GM19397 (cell line): ENCODE measurements around the gene NUMB.

ENCODE experiments used
- ATAC-seq: cut with Tn5 transposase; IDR thresholded peaks from one replicate; pipeline ENCODE4 v1.9.1; 2021; ENCODE audit warnings: mild to moderate bottlenecking, moderate library complexity; ENCODE audit not compliant: unreplicated experiment

NUMB gene

GRCh38 chr14:73249564-73250316 lies 208.6 kb downstream of the NUMB start:
- ATAC-seq, result no peak

- ATAC-seq, result no peak
Measured at GRCh38 chr14:73249108-73249507, 209.2 kb downstream of the NUMB start.

DNA sequence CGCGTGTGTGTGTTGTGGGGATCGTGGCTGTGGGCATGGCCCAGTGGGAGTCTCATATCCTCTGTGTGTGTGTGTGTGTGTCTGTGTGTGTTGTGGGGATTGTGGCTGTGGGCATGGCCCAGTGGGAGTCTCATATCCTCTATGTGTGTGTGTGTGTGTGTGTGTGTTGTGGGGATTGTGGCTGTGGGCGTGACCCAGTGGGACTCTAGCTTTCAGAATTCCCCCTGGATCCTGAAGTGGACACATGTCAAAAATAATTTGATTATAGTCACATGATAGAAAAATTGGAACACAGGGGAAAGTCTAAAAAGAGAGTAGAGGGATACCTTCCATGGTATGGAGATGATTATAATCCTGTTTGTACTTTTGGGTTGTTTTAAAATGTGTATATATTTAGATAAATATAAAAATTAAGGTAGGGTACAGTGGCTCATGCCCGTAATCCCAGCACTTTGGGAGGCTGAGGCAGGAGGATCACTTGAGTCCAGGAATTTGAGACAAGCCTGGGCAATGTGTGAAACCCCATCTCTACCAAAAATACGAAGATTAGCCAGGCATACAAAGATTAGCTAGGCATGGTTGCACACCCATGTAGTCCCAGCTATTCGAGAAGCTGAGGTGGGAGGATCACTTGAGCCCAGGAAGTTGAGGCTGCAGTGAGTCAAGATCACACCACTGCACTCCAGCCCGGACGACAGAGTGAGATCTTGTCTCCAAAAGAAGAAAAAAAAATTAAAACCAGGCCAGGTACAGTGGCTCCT lies 210.1 kb downstream of the NUMB start:
- ATAC-seq, result no peak

- no peak for ATAC-seq
Measured at GRCh38 chr14:73246387-73247150, 211.8 kb downstream of the NUMB start.

DNA sequence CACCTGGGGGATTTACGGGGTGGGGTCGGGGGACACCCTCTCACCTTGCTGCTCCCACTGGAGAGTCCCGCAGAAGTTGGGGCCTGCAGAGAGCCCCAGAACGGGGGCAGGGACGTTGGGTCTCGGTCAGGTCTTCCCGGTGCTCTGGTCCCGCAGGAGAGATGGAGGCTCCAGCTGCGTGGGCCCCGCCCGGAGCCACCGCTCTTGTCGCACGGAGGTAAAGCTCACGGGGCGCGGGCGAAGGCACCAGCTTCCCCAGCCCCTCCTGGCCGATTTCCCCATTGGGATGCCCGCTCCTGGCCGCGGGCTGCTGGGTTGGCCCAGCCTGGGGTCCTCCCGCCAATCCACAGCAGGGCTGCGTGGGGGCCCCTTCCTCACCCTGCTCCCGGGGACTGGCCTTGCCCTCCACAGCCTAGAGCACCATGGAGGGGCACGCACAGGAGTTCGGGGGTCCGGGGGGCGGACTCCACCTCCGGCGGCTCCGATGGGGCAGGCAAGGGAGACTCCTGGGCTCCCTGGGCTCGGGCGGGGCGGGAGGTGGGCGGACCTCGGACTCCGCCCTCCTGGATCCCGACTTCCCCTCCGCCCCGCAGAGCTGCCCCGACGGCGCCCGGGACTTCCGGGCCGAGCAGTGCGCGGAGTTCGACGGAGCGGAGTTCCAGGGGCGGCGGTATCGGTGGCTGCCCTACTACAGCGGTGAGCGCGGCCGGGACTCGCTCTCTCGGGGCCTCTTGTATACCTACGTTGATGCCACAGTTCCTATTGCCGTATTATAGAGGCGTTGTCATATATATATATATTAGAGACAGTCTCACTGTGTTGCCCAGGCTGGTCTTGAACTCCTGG lies 212.6 kb downstream of the NUMB start:
- no peak for ATAC-seq

- ATAC-seq, result no peak
Measured at GRCh38 chr14:73244541-73245290, 213.6 kb downstream of the NUMB start.

GRCh38 chr14:73243748-73244147 lies 214.6 kb downstream of the NUMB start:
- no peak for ATAC-seq

GRCh38 chr14:73243341-73243740 lies 215.0 kb downstream of the NUMB start:
- ATAC-seq, result no peak

DNA sequence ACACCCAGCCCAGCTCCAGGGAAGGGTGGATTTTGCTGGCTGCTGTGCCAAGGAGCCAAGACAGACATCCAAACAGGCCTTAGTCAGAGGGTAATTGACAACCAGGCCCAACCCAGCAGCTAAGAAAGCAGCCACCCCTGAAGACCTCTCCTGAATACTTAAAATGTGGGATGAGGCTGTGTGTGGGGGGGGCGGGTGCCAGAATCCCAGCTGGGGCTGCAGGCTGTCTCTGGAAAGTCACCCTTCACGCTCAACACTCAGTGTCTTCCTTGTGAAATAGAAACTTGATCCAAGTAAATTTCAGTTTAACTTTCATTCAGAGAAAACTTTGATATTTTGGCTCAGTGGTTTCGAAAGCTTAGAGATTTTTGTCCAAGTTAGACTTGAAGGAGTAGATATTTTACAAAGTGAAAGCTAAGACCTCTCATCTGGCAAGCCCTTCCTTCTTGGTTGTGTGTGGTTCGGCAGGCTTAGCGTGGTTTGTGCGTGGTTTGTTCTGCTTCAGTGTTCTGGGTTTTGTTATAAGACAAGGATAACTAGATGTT lies 215.9 kb downstream of the NUMB start:
- ATAC-seq, result no peak

DNA sequence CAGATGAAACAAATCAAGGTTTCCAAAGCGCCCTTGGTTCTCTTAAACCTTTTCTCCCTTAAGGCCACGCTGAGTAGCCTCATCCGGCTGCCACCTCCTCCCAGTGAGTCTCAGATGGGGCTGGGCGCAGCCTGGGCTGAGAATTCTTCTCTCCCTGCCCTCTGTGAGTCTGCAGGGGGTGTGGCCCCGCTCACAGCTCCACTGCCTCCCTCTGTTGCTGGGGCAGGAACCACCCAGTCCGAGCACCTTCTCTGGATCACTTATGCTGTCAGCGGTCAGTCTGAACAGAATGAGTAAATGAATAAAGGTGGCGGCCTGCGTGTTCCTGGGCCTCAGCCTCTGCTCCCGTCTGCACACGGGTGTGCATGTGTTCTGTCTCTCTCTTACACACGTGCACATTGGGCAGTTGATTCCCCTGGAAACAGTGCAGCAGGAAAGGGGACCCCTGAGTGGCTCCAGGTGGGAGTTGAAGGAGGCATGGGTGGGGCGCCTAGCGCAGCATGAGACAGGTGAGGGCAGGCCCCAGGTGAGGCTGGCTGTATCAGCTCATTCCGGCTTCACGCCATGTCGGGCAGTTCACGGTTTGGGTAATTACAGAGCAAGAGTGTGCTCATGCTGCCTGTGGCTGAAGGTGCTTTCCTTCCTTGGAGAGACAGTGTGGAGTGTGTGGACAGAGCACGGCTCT lies 216.7 kb downstream of the NUMB start:
- ATAC-seq, result no peak

DNA sequence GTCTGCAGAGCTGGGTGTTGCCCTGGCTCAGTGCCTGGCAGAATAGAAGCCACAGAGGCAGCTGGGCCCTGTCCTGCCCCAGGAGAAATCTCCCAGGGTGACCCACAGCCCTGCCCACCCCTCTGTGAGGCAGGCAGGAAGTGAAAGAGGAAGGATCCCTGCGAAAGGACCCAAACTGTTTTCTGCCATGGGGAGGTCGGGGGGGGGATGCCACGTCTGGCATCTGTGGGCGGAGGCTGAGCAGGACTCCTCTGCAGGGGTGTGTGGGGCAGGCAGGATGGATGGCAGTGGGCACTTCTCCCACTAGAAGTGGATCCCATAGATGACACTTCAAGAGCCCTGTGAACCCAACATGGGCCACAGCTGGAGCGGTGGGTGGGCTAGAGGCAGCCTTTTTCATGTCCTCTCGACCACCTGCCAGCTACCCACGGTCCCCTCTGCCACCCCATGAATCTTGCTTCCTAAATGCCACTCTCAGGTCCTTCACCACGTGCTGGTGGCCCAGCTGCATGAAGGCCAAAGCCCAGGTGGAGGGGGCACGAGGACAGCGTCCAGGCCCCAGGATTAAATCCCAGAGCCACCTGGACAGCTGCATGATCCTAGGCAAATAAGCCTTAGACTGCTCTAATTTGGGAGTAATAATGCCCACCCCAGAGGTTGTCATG lies 217.4 kb downstream of the NUMB start:
- ATAC-seq, result no peak

GRCh38 chr14:73239393-73240241 lies 218.7 kb downstream of the NUMB start:
- no peak for ATAC-seq

DNA sequence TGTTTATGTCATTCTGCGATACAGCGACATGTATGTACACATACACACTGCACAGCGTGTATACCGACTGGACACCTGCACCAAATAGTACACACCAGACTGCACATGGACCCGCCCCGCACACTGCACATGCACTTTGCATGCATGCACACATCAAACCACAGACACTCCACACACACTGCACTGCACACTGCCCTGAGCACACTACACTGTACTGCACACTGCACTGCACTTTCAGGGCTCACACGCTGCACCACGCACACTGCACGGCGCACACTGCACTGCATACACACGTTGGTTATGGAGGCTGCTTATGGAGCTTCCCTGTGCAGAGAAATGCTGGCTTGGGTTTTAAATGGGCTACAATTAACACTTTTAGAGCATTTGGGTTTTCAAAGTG lies 219.4 kb downstream of the NUMB start:
- ATAC-seq, result no peak

DNA sequence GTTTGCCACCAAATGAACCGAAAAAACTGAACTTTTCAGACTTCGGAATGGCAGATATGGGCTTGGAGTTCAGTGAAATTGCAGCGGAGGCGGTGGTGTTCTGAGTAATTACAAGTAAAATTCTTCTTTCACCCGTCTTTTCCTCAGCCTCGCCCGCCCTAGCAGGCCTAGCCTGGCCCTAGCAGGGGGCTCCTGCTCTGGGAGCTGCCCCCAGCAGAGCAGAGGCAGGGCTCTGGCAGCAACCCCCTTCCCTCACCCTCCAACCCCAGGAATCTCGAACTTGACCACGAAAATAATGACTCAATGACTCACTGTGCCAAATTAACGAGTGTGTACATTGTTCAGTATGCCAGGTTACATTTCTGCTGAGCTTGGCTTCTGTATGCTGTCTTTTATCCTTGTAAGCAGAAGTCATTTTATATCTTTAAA lies 219.9 kb downstream of the NUMB start:
- ATAC-seq, result no peak

DNA sequence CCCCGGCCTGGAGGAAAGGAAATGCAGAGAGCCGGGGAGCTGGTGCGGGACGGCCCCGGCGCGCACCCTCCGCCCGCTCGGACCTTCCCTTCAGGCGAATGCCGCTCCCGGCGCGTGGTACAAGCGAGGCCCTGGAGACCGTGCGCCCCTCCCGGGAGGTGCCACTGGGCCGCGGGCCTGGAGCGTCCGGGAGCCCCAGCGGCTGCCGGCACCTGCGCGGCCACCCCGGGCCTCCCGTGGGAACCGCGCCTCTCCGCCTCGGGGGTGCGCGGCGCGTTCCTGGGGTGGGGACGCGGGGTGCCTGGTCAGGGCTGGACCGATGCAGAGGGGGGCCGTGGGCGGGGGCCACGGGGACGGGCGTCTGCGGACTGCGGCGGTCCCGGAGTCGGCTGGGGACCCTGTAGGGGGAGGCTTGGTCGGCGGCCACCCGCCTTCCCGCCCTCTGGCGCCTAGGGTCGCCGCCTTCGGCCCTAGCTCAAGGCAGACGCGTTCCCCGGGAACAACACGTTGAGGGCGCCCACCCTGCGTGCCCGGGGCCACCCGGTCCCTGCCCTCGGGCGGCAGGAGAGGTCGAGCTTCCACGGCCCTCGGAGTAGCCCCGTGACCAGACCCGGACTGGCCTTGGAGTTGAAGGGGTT lies 220.4 kb downstream of the NUMB start:
- ATAC-seq, result no peak

DNA sequence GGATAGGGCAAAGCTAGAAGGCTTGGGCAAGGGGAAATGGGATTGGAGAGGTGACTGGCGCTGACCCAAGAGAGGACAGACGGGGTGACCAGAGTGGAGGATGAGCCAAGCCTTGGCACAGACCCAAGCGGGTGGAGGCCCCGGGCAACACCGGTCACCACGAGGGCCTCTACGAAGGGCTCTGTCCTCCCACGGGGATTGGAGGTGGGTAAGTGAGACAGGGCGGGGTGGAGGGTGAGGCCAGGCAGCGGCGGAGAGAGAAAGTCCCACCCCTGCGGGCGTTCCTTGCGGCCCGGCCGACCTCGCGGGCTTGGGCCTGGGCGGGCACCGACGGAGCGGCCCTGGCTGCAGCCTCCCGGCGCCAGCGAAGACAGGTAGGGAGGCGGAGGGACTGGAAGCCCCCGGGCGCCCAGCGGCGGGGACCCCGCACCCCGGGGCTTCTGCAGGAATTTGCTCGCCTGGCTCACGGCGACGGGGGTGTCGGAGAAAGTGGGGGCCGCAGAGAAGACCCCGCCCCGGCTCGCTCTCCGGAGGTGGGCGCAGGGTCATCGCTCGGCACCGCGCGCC lies 221.0 kb downstream of the NUMB start, which contains the start of gene PAPLN:
TSS of gene PAPLN (plus strand) at position 288 of the 567 bp plus-strand sequence. CDS start 2,273 bp downstream, outside the sequence.
- no peak for ATAC-seq

DNA sequence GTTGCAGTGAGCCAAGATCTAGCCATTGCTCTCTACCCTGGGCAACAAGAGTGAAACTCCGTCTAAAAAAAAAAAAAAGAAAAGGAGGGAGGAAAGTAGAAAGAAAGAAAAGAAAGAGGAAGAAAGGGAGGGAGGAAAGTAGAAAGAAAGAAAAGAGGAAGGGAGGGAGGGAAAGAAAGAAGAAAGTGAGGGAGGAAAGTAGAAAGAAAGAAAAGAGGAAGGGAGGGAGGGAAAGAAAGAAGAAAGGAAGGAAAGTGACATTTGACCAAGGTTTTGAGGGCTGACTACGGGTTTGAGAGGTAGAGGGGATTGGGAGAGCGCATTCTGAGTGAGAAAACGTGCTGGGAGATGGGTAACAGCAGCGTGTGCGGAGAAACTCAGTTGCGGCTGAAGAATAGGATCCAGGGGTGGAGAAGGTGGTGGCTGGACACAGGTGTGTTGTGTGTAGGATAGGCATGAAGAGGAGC lies 221.6 kb downstream of the NUMB start:
- ATAC-seq, result no peak
